Ovary (tissue), 9 donors: ENCODE results near the gene EXT2. TPM values are rescaled to one million over a fixed set of nuclear protein-coding genes. Genes with fewer than 3 reads are reported as not detected.

ENCODE experiments used
- DNase-seq, 5 donors: peaks; one replicate each; pipeline ENCODE4 v3.0.0-alpha.2; 2019 to 2020
- H3K27ac ChIP-seq, 2 donors: fragments of 200-600 bp; one replicate each; pipeline versions ENCODE4 v1.5.1 to v1.8.0; 2019 to 2022
- H3K27me3 ChIP-seq: fragments of 200-600 bp; one replicate; pipeline ENCODE4 v1.8.0; 2022
- H3K36me3 ChIP-seq: fragments of 200-600 bp; sonication (generic); one replicate; pipeline ENCODE4 v1.5.1; 2019
- H3K4me1 ChIP-seq: one replicate; pipeline ENCODE4 v1.8.1; 2013; ENCODE audit warnings: mild to moderate bottlenecking, moderate library complexity; ENCODE audit not compliant: insufficient read depth
- H3K4me3 ChIP-seq: fragments of 200-600 bp; sonication (generic); one replicate; pipeline ENCODE4 v1.5.1; 2017
- H3K9me3 ChIP-seq, 2 donors: fragments of 200-600 bp in 1 of 2; sonication (generic) in 1 of 2; one replicate each; pipeline versions ENCODE4 v1.5.1 to v1.8.1; 2013 to 2019; ENCODE audit warnings: mild to moderate bottlenecking in 1 of 2, moderate library complexity in 1 of 2
- CTCF ChIP-seq, 3 donors: fragments of 450-650 bp in 2 of 3; fragments of 200-600 bp in 1 of 3; IDR thresholded peaks; one replicate each; pipeline versions ENCODE4 v1.5.1 to v1.8.0; 2016 to 2022; ENCODE audit warnings: antibody characterized with exemption in 3 of 3, mild to moderate bottlenecking in 1 of 3
- EP300 ChIP-seq: sonication (generic); formaldehyde crosslinking; IDR thresholded peaks from one replicate; pipeline ENCODE4 v1.6.1; 2017; ENCODE audit warnings: antibody characterized with exemption
- POLR2A ChIP-seq: fragments of 450-650 bp; IDR thresholded peaks from one replicate; pipeline ENCODE4 v1.6.1; 2017; ENCODE audit warnings: antibody characterized with exemption, mild to moderate bottlenecking, moderate library complexity
- WGBS, 3 donors: extraction: QIAGEN DNeasy Blood & Tissue Kit in 1 of 3; methylation state at CpG; one replicate each; pipeline versions ENCODE4 v1.1.5 to v1.1.7; 2013 to 2017; 5-methylcytosine and 5-hydroxymethylcytosine counted together
- intact Hi-C, 4 donors: fragments of 100-400 bp; cut with DNase I; formaldehyde crosslinking; loops; one replicate each; pipeline versions ENCODE4 v1.11.0 to v1.15.1; 2022 to 2023
- polyA plus RNA-seq, 2 donors: library from polyadenylated mRNA; stranded (reverse); fragments of 200-250 nt in 1 of 2; fragments of 350-450 nt in 1 of 2; fragmentation: Illumina TruSeq in 1 of 2; extraction: RNeasy Lipid Tissue Mini Kit (QIAGEN cat#74804) in 1 of 2; gene quantifications; one replicate each; pipeline ENCODE4 v1.2.3, GENCODE V29; 2013 to 2014
- total RNA-seq, 7 donors: library from RNA; depleted of rRNA in 2 of 7; stranded (reverse); fragments of >200 nt in 2 of 7; fragmentation: NEBNext Ultra II Directional in 3 of 7; extraction: Animal tissue kit (Norgen Biotek cat#: 25700) in 3 of 7; gene quantifications; one replicate each; pipeline versions ENCODE4 v1.1.0 to v1.2.4, GENCODE V29; 2016 to 2023
- donor health status: DM: no; HTN: no; CAD: no; lungs with moderate emphysema.
- donor health status: DM: no; HTN: no; CAD: no.
- donor health status: Bipolar disorder and iron deficiency.
- donor health status: DM: yes; HTN: yes; CAD: no.
- donor health status: DM: no; HTN: no; CAD: no.
- donor health status: DM: yes; HTN: yes; CAD: no.

The EXT2 gene
- total and polyA plus RNA-seq, 9 donors = 38.0 to 88.8 (median 47.1) TPM

- 87 to 91% (median 87%) methylated on average over 6 of the region's 6 CpGs for WGBS, 3 donors
- no peaks in the 10 kb centered on the region for H3K4me1 ChIP-seq
- no peak overlapping the region for H3K27ac ChIP-seq
These were observed 16.1 kb upstream of the EXT2 start for GRCh38 chr11:44079376-44079775.

GRCh38 chr11:44080951-44081350, 14.5 kb upstream of the EXT2 start:
- Histone ChIP-seq H3K36me3 (no peaks in the 10 kb centered on the region), H3K9me3 (no peaks in the 10 kb centered on the region), H3K4me3 (no peak overlapping the region), H3K27ac (no peak overlapping the region), H3K27me3 (no peaks in the 10 kb centered on the region), H3K4me1 (no peaks in the 10 kb centered on the region)
- intact Hi-C loops = no loop called here
- no peak for DNase-seq
- WGBS, 3 donors = 91 to 99% (median 96%) methylated on average over 9 of the region's 9 CpGs
- TF ChIP-seq EP300 = no peak
- TF ChIP-seq POLR2A = no peak
- TF ChIP-seq CTCF (IDR thresholded peaks at IDR 0.05) = no peak

More at GRCh38 chr11:44079376-44079775, 16.1 kb upstream of the EXT2 start:
- no peaks in the 10 kb centered on the region for H3K36me3 ChIP-seq
- H3K9me3 ChIP-seq = no peaks in the 10 kb centered on the region
- DNase-seq = no peak
- H3K27me3 ChIP-seq = no peaks in the 10 kb centered on the region
- no peak overlapping the region for H3K4me3 ChIP-seq
- TF ChIP-seq CTCF (IDR thresholded peaks at IDR 0.05) = no peak
- no peak for TF ChIP-seq POLR2A
- TF ChIP-seq EP300 = no peak
- intact Hi-C loops = no loop called here

GRCh38 chr11:44082645-44083044, 12.8 kb upstream of the EXT2 start:
- TF ChIP-seq CTCF (IDR thresholded peaks at IDR 0.05) (no peak), POLR2A (no peak), EP300 (no peak)
- H3K4me1 ChIP-seq = no peaks in the 10 kb centered on the region
- H3K4me3 ChIP-seq = no peak overlapping the region
- 91 to 96% (median 94%) methylated on average over 4 of the region's 4 CpGs for WGBS, 3 donors
- H3K27me3 ChIP-seq = no peaks in the 10 kb centered on the region
- no peak for DNase-seq
- intact Hi-C loops = no loop called here
- H3K36me3 ChIP-seq = no peaks in the 10 kb centered on the region
- H3K9me3 ChIP-seq = no peaks in the 10 kb centered on the region
- H3K27ac ChIP-seq = no peak overlapping the region

- H3K27ac ChIP-seq = no peak overlapping the region
- 76 to 82% (median 77%) methylated on average over 10 of the region's 10 CpGs for WGBS, 3 donors
- no peak for TF ChIP-seq EP300
- no peak for TF ChIP-seq POLR2A
- TF ChIP-seq CTCF (IDR thresholded peaks at IDR 0.05) = no peak
- H3K36me3 ChIP-seq = no peaks in the 10 kb centered on the region
- H3K9me3 ChIP-seq = no peaks in the 10 kb centered on the region
- intact Hi-C loops = no loop called here
- H3K4me1 ChIP-seq = no peaks in the 10 kb centered on the region
- DNase-seq = no peak
- H3K27me3 ChIP-seq = no peaks in the 10 kb centered on the region
- H3K4me3 ChIP-seq = no peak overlapping the region
These were observed 12.0 kb upstream of the EXT2 start for GRCh38 chr11:44083433-44083832.
